ENCODE data around the gene PNPLA7.

- no peak for TF ChIP-seq CTCF (IDR thresholded peaks at IDR 0.05; ENCODE audit: low read depth, low read length, missing input control)
- no peak for TF ChIP-seq GABPA (IDR thresholded peaks at IDR 0.05 in 1 of 2, conservative IDR thresholded peaks at IDR 0.05 in 1 of 2)
- no peak for TF ChIP-seq SP1 (IDR thresholded peaks at IDR 0.05)
- TF ChIP-seq REST (IDR thresholded peaks at IDR 0.05): no peak
- TF ChIP-seq MAX (IDR thresholded peaks at IDR 0.05): no peak
- no peak for TF ChIP-seq FOXA1 (IDR thresholded peaks at IDR 0.05)
- no peak for TF ChIP-seq TAF1 (conservative IDR thresholded peaks at IDR 0.05)
- TF ChIP-seq RAD21 (IDR thresholded peaks at IDR 0.05): no peak
- TF ChIP-seq ATF3 (IDR thresholded peaks at IDR 0.05): no peak
- TF ChIP-seq ZBTB33 (IDR thresholded peaks at IDR 0.05): no peak
- no peak for TF ChIP-seq YY1 (IDR thresholded peaks at IDR 0.05)
- no peak for TF ChIP-seq HNF4G (IDR thresholded peaks at IDR 0.05)
- no peak for TF ChIP-seq RXRA (IDR thresholded peaks at IDR 0.05)
Observed at GRCh38 chr9:137520614-137521404, 29.4 kb downstream of the PNPLA7 start.
